Measurements from ENCODE around the gene MYO15B. TPM values are rescaled to one million over a fixed set of nuclear protein-coding genes. Genes with fewer than 3 reads are reported as not detected.

MYO15B gene
- total and polyA plus RNA-seq, 4 donors = 84.5 to 197 (median 167) TPM

- Histone ChIP-seq H3K27ac (ENCODE audit: low read depth in 1 of 2, low read length in 1 of 2) (no peak overlapping the region), H3K9me3 (ENCODE audit: control insufficient read depth in 4 of 4, insufficient read depth in 3 of 4, low read length in 3 of 4) (no peaks in the 10 kb centered on the region), H3K27me3 (ENCODE audit: control insufficient read depth in 3 of 3, insufficient read depth in 3 of 3, low read length in 2 of 3) (no peaks in the 10 kb centered on the region), H3K36me3 (ENCODE audit: control insufficient read depth in 4 of 4, insufficient read depth in 4 of 4, low read length in 4 of 4) (peaks cover 0 to 89% (median 16%) of the 10 kb centered on the region in 4 donors), H3K9ac (ENCODE audit: insufficient read depth in 1 of 2, low read length in 2 of 2) (no peak overlapping the region), H3K4me1 (ENCODE audit: control insufficient read depth in 5 of 5, insufficient read depth in 5 of 5, low read length in 5 of 5) (no peaks in the 10 kb centered on the region), H3K4me3 (no peak overlapping the region)
- ATAC-seq (ENCODE audit: insufficient read depth, low FRiP score) (no peak), DNase-seq (no peak)
- TF ChIP-seq CTCF (IDR thresholded peaks at IDR 0.05; ENCODE audit: control extremely low read depth, extremely low read depth) = no peak
- 90 to 91% methylated on average over 24 of the region's 24 CpGs for WGBS, 2 donors
Observed at GRCh38 chr17:75616521-75617122, 29.0 kb downstream of the MYO15B start.

GRCh38 chr17:75617218-75617617 is 29.6 kb downstream of the MYO15B start:
- no peak for TF ChIP-seq CTCF (IDR thresholded peaks at IDR 0.05; ENCODE audit: control extremely low read depth, extremely low read depth)
- DNase-seq (no peak), ATAC-seq (ENCODE audit: insufficient read depth, low FRiP score) (no peak)
- H3K4me3 ChIP-seq = no peak overlapping the region
- peaks cover 0 to 85% (median 14%) of the 10 kb centered on the region in 4 donors for H3K36me3 ChIP-seq (ENCODE audit: control insufficient read depth in 4 of 4, insufficient read depth in 4 of 4, low read length in 4 of 4)
- no peaks in the 10 kb centered on the region for H3K27me3 ChIP-seq (ENCODE audit: control insufficient read depth in 3 of 3, insufficient read depth in 3 of 3, low read length in 2 of 3)
- no peaks in the 10 kb centered on the region for H3K4me1 ChIP-seq (ENCODE audit: control insufficient read depth in 5 of 5, insufficient read depth in 5 of 5, low read length in 5 of 5)
- no peak overlapping the region for H3K27ac ChIP-seq (ENCODE audit: low read depth in 1 of 2, low read length in 1 of 2)
- no peaks in the 10 kb centered on the region for H3K9me3 ChIP-seq (ENCODE audit: control insufficient read depth in 4 of 4, insufficient read depth in 3 of 4, low read length in 3 of 4)
- 92 to 95% methylated on average over 16 of the region's 16 CpGs for WGBS, 2 donors
- no peak overlapping the region for H3K9ac ChIP-seq (ENCODE audit: insufficient read depth in 1 of 2, low read length in 2 of 2)

GRCh38 chr17:75617675-75618074 is 30.1 kb downstream of the MYO15B start:
- no peak overlapping the region for H3K4me3 ChIP-seq
- no peaks in the 10 kb centered on the region for H3K4me1 ChIP-seq (ENCODE audit: control insufficient read depth in 5 of 5, insufficient read depth in 5 of 5, low read length in 5 of 5)
- ATAC-seq (ENCODE audit: insufficient read depth, low FRiP score) = no peak
- no peaks in the 10 kb centered on the region for H3K27me3 ChIP-seq (ENCODE audit: control insufficient read depth in 3 of 3, insufficient read depth in 3 of 3, low read length in 2 of 3)
- no peak for TF ChIP-seq CTCF (IDR thresholded peaks at IDR 0.05; ENCODE audit: control extremely low read depth, extremely low read depth)
- 92 to 93% methylated on average over 11 of the region's 11 CpGs for WGBS, 2 donors
- no peak overlapping the region for H3K27ac ChIP-seq (ENCODE audit: low read depth in 1 of 2, low read length in 1 of 2)
- DNase-seq = no peak
- H3K9me3 ChIP-seq (ENCODE audit: control insufficient read depth in 4 of 4, insufficient read depth in 3 of 4, low read length in 3 of 4) = no peaks in the 10 kb centered on the region
- H3K36me3 ChIP-seq (ENCODE audit: control insufficient read depth in 4 of 4, insufficient read depth in 4 of 4, low read length in 4 of 4) = peaks cover 0 to 83% (median 14%) of the 10 kb centered on the region in 4 donors
- no peak overlapping the region for H3K9ac ChIP-seq (ENCODE audit: insufficient read depth in 1 of 2, low read length in 2 of 2)

Measured in lung (tissue), 12 donors.